NCI-H510A (cell line): Measurements from ENCODE around the gene CENPS.
A peak's percentile ranks its signal among the peaks of the same experiment; 100 is the strongest.
"Not testable (repeated sequence)": the region's sequence is repeated elsewhere in the genome, so short reads cannot be mapped to it uniquely, and the experiment has no call there.

ENCODE experiments used
- DNase-seq: peaks from one replicate; lab custom pipeline; 2025; lab: John Stamatoyannopoulos, UW

Gene CENPS

DNA sequence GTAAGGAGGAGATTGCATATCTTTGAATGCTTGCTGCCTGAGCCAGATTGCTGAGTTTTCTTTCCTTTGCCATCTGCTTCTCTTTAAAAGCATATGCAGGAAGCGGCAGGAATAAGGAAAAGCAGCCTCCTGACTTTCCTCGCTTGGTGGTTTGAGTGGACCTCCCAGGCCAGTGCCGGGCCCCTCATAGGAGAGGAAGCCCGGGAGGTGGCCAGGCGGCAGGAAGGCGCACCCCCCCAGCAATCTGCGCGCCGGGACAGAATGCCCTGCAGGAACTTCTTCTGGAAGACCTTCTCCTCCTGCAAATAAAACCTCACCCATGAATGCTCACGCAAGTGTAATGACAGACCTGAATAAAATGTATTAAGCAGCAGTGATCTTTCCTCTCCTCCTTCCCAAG is 21.1 kb downstream of the CENPS start:
- no peak for DNase-seq

- no peak for DNase-seq
Observed at GRCh38 chr1:10456048-10456447, 25.8 kb downstream of the CENPS start.

DNA sequence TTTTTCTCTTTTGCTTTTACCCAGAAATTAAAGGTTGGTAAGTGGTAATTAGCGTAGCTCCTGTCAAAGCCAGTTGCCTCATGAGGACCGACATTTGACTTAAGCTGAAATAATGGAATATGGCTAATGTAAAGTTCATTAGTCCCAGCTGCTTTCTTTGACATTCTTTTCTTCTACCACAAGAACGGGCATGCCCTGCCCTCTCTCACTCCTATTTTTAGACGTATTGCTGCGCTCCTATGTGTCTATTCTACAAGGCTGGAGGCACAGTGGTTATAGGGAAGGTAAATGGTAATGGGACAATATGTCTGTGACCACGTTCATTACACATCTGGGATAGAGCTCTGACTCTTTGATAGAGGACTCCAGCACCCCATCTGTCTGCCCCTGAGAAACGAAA is 26.4 kb downstream of the CENPS start:
- DNase-seq: no peak

- DNase-seq: not testable (repeated sequence)
Observed at GRCh38 chr1:10457462-10457861, 27.2 kb downstream of the CENPS start.

DNA sequence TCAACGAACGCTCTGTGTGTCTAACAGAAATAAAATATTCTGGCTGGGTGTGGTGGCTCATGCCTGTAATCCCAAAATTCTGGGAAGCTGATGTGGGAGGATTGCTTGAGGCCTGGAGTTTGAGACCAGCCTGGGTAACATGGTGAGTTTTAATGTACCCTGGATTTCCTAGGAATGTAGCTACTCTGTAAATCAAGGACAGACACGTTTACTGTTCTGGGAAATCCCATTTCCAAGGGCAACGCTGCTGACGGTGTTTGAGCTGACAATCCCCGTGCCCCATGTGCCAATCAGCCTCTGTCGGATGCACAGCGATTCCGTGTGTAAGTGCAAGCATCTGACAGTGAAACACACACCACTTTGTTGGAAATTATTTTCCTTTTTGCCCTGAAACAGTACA is 27.6 kb downstream of the CENPS start:
- DNase-seq: no peak

GRCh38 chr1:10459184-10459583 is 29.0 kb downstream of the CENPS start:
- DNase-seq: peak; percentile 78

DNA sequence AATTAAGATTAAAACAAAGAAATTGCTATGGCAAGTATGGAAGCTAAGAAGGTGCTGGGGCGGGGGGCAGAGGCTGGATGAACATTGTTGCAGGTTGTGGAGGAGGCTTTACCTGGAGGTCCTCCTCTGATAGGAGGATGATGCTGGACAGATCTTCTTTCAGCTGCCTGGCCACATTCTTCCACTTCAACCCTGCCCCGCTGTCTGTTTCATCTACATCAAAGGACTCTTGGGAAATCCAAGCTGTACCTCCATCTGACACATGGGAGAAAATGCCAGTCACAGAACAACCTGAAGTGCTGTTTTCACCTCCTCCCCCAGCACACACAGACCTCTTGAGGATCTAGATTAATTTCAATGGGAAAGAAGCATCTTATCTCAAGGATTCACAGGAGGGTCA is 36.8 kb downstream of the CENPS start:
- DNase-seq: no peak

- no peak for DNase-seq
Observed at GRCh38 chr1:10470043-10470442, 39.8 kb downstream of the CENPS start.

- no peak for DNase-seq
Observed at GRCh38 chr1:10471411-10472219, 41.4 kb downstream of the CENPS start.

- peak; percentile 100 for DNase-seq
Observed at GRCh38 chr1:10472220-10473144, 42.2 kb downstream of the CENPS start, which contains the start of gene DFFA. Gene DFFA (minus strand): TSS chr1:10472529. CDS start chr1:10472458, 71 bp downstream.

GRCh38 chr1:10473145-10473765 is 43.0 kb downstream of the CENPS start:
- DNase-seq: no peak

GRCh38 chr1:10474309-10474612 is 44.0 kb downstream of the CENPS start:
- not testable (repeated sequence) for DNase-seq

GRCh38 chr1:10474613-10475507 is 44.6 kb downstream of the CENPS start, which contains the start of gene PEX14:
Gene PEX14 (plus strand): TSS chr1:10474950. CDS start chr1:10474967, 17 bp downstream.
- peak; percentile 99 for DNase-seq

DNA sequence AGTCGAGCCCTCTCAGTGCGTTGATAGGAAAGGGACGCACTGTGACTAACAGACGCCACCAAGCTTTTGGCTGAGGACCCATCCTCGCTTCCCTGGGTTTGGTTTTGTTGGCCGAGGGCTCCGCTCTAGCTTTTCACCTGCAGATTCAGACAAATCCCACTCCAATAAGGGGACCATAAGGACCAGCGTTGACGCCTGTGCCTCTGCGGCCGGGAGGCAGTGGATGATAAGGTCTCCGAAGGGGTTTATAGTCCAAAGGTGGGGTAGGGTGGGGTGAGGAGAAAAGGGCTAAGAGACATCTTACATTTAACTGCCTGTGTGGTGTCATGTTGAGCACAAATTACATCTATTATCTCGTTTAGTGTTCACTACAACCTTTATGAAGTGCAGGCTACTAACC is 45.3 kb downstream of the CENPS start:
- no peak for DNase-seq

GRCh38 chr1:10479296-10479695 is 49.1 kb downstream of the CENPS start:
- no peak for DNase-seq

GRCh38 chr1:10480614-10481013 is 50.4 kb downstream of the CENPS start:
- no peak for DNase-seq

DNA sequence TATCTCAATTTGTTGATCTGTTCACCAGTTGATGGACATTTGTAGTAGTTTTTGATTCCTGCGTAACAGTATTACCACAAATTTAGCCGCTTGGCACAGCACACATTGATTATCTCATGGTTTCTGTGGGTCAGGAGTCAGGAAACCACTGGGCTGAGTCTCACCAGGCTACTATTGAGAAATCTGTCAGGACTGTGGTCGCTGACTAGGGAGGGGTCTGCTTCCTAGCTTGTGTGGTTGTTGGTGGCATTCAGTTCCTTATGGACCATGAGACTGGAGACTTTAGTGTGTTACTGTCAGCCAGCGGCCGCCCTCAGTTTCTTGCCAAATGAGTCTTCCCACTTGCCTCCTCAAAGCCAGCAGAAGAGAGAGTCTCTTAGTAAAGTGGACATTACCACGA is 54.3 kb downstream of the CENPS start:
- no peak for DNase-seq

GRCh38 chr1:10489291-10490055 is 59.2 kb downstream of the CENPS start:
- no peak for DNase-seq

- DNase-seq: no peak
Observed at GRCh38 chr1:10490286-10490970, 60.2 kb downstream of the CENPS start.
